Measurements from ENCODE around the gene ITPR2.

DNA sequence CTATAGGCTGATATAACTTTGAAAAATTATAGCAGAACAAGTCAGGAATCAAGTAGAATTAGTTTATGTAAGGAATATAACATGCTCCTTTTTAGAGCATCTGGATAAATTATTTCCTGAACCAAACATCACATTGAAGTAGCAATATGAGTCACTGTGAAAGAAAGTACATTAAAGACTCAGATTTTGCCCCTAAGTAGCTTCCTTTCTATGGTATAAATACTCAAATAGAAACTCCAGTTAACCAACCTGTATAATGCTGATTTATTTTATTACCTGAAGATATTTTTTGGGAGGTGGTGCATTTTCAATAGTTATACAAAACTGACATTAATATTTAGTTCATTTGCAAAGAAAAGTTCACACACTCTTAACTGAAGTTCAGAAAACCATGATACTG is 312.1 kb downstream of the ITPR2 start:
- TF ChIP-seq, protein P1, sequence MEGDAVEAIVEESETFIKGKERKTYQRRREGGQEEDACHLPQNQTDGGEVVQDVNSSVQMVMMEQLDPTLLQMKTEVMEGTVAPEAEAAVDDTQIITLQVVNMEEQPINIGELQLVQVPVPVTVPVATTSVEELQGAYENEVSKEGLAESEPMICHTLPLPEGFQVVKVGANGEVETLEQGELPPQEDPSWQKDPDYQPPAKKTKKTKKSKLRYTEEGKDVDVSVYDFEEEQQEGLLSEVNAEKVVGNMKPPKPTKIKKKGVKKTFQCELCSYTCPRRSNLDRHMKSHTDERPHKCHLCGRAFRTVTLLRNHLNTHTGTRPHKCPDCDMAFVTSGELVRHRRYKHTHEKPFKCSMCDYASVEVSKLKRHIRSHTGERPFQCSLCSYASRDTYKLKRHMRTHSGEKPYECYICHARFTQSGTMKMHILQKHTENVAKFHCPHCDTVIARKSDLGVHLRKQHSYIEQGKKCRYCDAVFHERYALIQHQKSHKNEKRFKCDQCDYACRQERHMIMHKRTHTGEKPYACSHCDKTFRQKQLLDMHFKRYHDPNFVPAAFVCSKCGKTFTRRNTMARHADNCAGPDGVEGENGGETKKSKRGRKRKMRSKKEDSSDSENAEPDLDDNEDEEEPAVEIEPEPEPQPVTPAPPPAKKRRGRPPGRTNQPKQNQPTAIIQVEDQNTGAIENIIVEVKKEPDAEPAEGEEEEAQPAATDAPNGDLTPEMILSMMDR (IDR thresholded peaks at IDR 0.05) = no peak
- no peak for TF ChIP-seq POLR2A (IDR thresholded peaks at IDR 0.05)

All from adrenal gland (tissue), 5 donors.